ENCODE data around the gene B3GNT9.
"Not testable (repeated sequence)": the region's sequence is repeated elsewhere in the genome, so short reads cannot be mapped to it uniquely, and the experiment has no call there.

The B3GNT9 gene

GRCh38 chr16:67144943-67145342, 5.9 kb downstream of the B3GNT9 start:
- DNase-seq (no peak), ATAC-seq (replicated peaks) (no peak)
- H3K27me3 Mint-ChIP-seq: peaks cover 13 to 18% of the 10 kb centered on the region in 2 donors
- no peak overlapping the region for H3K27ac Mint-ChIP-seq
- no peaks in the 10 kb centered on the region for H3K9me3 Mint-ChIP-seq
- H3K4me3 Mint-ChIP-seq: no peak overlapping the region
- H3K4me1 Mint-ChIP-seq: peaks cover 0 to 3% of the 10 kb centered on the region in 2 donors
- H3K36me3 Mint-ChIP-seq: peaks cover 75 to 87% of the 10 kb centered on the region in 2 donors

DNA sequence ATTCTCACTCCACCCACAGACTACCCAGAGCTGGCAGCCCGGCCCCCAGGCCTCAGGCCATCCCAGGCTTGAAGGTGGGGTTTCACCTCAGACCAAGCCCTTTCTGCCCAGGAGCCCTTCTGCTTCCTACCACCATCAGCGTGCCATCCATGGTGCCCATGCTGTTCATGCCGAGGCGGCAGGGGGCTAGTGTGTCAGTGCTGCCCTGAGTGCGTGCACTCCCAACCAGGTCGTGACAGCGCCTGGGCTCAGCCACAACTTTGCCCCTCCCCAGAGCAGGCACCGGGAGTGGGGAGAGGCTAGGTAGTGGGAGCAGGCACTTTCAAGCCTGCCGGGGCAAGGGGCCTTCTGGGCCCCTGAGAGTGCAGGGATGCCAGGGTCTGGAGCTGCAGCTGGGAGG, 8.5 kb downstream of the B3GNT9 start:
- H3K36me3 Mint-ChIP-seq: peaks cover 61 to 78% of the 10 kb centered on the region in 2 donors
- no peaks in the 10 kb centered on the region for H3K27me3 Mint-ChIP-seq
- DNase-seq (no peak), ATAC-seq (replicated peaks) (no peak)
- H3K4me3 Mint-ChIP-seq: no peak overlapping the region
- no peak overlapping the region for H3K27ac Mint-ChIP-seq
- no peaks in the 10 kb centered on the region for H3K9me3 Mint-ChIP-seq
- H3K4me1 Mint-ChIP-seq: no peaks in the 10 kb centered on the region

- Mint-ChIP-seq H3K36me3 (peaks cover 56 to 75% of the 10 kb centered on the region in 2 donors), H3K27me3 (no peaks in the 10 kb centered on the region), H3K27ac (no peak overlapping the region), H3K4me3 (no peak overlapping the region), H3K9me3 (no peaks in the 10 kb centered on the region), H3K4me1 (no peaks in the 10 kb centered on the region)
- no peak for DNase-seq
- ATAC-seq (replicated peaks): no peak
Observed at GRCh38 chr16:67141391-67141790, 9.4 kb downstream of the B3GNT9 start.

DNA sequence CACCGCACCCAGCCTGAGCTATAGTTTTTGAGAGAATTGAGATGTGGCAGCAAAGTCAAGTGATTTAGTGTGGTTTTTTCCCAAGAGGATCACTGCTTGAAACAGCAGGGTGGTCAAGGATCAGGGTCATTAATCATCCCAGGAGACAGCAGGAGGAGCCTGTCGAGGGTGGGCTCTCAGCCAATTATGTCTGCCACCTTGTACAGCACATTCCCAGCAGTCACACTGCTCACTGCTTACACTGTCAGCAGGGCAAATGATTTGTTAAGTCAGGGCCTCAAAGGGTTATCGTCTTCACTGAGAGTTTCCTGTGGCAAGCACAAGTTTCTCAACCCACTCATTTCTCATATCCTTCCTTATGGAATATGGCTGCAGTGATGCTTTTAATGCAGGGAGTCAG, 13.2 kb downstream of the B3GNT9 start:
- Mint-ChIP-seq H3K9me3 (no peaks in the 10 kb centered on the region), H3K4me1 (no peaks in the 10 kb centered on the region), H3K4me3 (no peak overlapping the region), H3K36me3 (peaks cover 41 to 68% of the 10 kb centered on the region in 2 donors), H3K27ac (no peak overlapping the region), H3K27me3 (no peaks in the 10 kb centered on the region)
- DNase-seq: no peak
- ATAC-seq (replicated peaks): no peak

DNA sequence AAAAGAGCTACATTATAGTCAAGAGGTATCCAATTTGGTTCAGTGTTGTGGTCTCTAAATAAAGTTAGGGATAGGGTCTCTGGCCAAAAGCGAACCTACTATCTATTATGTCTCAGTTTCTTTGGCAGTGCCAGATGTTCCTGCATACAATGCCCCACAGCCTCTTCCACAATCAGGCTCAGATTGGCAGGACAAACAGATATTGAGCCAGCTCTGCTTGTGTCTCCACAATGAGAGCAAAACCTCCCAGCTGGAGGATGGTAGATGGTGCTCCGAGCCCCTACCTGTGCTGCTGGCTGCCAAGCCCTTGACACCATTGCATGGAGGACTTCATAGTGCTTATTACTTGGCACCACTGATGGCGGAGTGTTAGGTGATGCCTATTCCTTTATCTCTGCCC, 21.4 kb downstream of the B3GNT9 start:
- Mint-ChIP-seq H3K4me3 (no peak overlapping the region), H3K36me3 (peaks cover 36 to 58% of the 10 kb centered on the region in 2 donors), H3K27ac (no peak overlapping the region), H3K4me1 (no peaks in the 10 kb centered on the region), H3K9me3 (no peaks in the 10 kb centered on the region), H3K27me3 (no peaks in the 10 kb centered on the region)
- DNase-seq (no peak), ATAC-seq (replicated peaks) (no peak)

DNA sequence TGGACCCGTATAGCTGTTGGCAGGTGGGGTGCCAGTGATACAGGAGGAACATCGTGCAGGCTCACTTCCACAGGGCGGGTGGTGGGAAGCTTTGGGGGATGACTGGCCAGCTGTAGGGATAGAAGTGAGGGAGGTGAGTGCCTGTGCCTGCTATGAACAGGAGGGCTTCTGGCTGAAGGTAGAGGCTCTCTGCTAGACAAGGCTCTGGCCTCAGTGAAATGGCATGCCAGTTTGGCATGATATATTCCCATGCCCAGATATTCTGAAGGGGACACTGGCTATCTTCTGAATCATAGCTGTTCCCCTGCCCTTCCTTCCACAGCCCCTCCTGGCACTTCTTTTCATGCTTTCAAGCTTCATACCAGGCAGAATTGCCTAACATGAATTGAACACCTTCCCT, 21.9 kb downstream of the B3GNT9 start:
- ATAC-seq (replicated peaks) (no peak), DNase-seq (no peak)
- peaks cover 36 to 56% of the 10 kb centered on the region in 2 donors for H3K36me3 Mint-ChIP-seq
- H3K4me1 Mint-ChIP-seq: no peaks in the 10 kb centered on the region
- no peak overlapping the region for H3K27ac Mint-ChIP-seq
- no peaks in the 10 kb centered on the region for H3K27me3 Mint-ChIP-seq
- no peak overlapping the region for H3K4me3 Mint-ChIP-seq
- no peaks in the 10 kb centered on the region for H3K9me3 Mint-ChIP-seq

DNA sequence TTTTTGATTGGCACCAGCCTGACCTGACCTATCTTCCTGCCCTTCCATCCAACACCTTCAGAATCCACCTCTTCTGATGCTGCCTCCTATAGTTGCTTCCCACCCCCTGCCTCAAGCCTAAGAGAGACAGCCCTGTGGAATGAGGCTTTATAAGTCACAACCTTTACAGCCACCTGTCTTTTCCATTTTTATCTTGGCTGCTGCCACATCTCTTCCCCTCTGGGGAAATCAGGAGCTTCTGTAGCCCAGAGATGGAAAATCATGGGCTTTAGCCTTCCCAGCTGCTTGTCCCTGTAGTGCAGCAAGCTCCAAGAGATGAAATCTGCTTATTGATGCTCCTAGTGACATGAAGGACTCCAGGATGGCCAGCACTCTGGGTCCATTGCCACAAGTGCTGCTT, 22.4 kb downstream of the B3GNT9 start:
- DNase-seq (no peak), ATAC-seq (replicated peaks) (no peak)
- H3K27ac Mint-ChIP-seq: no peak overlapping the region
- no peak overlapping the region for H3K4me3 Mint-ChIP-seq
- peaks cover 38 to 58% of the 10 kb centered on the region in 2 donors for H3K36me3 Mint-ChIP-seq
- H3K4me1 Mint-ChIP-seq: no peaks in the 10 kb centered on the region
- H3K27me3 Mint-ChIP-seq: no peaks in the 10 kb centered on the region
- H3K9me3 Mint-ChIP-seq: no peaks in the 10 kb centered on the region

GRCh38 chr16:67122799-67123198, 28.0 kb downstream of the B3GNT9 start:
- H3K27me3 Mint-ChIP-seq; DNase-seq; H3K4me1 Mint-ChIP-seq; H3K9me3 Mint-ChIP-seq; H3K4me3 Mint-ChIP-seq; ATAC-seq (replicated peaks); H3K27ac Mint-ChIP-seq: not testable (repeated sequence)
- H3K36me3 Mint-ChIP-seq: peaks cover 28 to 48% of the 10 kb centered on the region in 2 donors

- Mint-ChIP-seq H3K4me3 (no peak overlapping the region), H3K9me3 (no peaks in the 10 kb centered on the region), H3K4me1 (peaks cover 8 to 9% of the 10 kb centered on the region in 2 donors), H3K36me3 (peaks cover 20 to 43% of the 10 kb centered on the region in 2 donors), H3K27ac (no peak overlapping the region), H3K27me3 (no peaks in the 10 kb centered on the region)
- no peak for DNase-seq
- no peak for ATAC-seq (replicated peaks)
Observed at GRCh38 chr16:67120025-67120424, 30.8 kb downstream of the B3GNT9 start.

GRCh38 chr16:67117716-67118115, 33.1 kb downstream of the B3GNT9 start:
- Mint-ChIP-seq H3K9me3 (no peaks in the 10 kb centered on the region), H3K27me3 (no peaks in the 10 kb centered on the region), H3K4me1 (peaks cover 13 to 17% of the 10 kb centered on the region in 2 donors), H3K36me3 (peaks cover 14 to 38% of the 10 kb centered on the region in 2 donors), H3K4me3 (no peak overlapping the region), H3K27ac (no peak overlapping the region)
- ATAC-seq (replicated peaks) (no peak), DNase-seq (no peak)

GRCh38 chr16:67116388-67117311, 34.1 kb downstream of the B3GNT9 start:
- ATAC-seq (replicated peaks) (no peak), DNase-seq (no peak)
- no peaks in the 10 kb centered on the region for H3K27me3 Mint-ChIP-seq
- H3K36me3 Mint-ChIP-seq: peaks cover 17 to 40% of the 10 kb centered on the region in 2 donors
- peak overlapping the region; percentile 15 for H3K27ac Mint-ChIP-seq
- H3K9me3 Mint-ChIP-seq: no peaks in the 10 kb centered on the region
- peaks cover 20 to 27% of the 10 kb centered on the region in 2 donors for H3K4me1 Mint-ChIP-seq
- no peak overlapping the region for H3K4me3 Mint-ChIP-seq

DNA sequence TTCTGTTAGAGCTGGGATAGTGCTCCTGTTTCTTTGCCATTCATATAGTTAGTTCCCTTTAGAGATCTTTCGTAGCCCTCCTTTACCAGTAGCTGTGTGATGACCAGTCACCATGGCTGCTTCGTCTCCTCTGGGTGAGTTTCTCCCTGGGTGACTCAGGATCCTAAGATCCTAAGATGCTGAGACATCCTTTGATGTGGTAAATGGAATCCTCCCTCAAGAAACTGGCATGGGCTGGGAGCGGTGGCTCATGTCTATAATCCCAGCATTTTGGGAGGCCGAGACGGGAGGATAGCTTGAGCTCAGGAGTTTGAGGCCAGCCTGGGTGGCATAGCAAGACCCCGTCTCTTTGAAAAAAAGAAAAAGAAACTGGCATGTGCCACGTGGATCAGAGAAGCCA, 35.2 kb downstream of the B3GNT9 start:
- no peak overlapping the region for H3K4me3 Mint-ChIP-seq
- H3K27ac Mint-ChIP-seq: no peak overlapping the region
- no peaks in the 10 kb centered on the region for H3K9me3 Mint-ChIP-seq
- H3K27me3 Mint-ChIP-seq: no peaks in the 10 kb centered on the region
- no peak for ATAC-seq (replicated peaks)
- peaks cover 17 to 40% of the 10 kb centered on the region in 2 donors for H3K36me3 Mint-ChIP-seq
- H3K4me1 Mint-ChIP-seq: peaks cover 28 to 37% of the 10 kb centered on the region in 2 donors
- DNase-seq: no peak

DNA sequence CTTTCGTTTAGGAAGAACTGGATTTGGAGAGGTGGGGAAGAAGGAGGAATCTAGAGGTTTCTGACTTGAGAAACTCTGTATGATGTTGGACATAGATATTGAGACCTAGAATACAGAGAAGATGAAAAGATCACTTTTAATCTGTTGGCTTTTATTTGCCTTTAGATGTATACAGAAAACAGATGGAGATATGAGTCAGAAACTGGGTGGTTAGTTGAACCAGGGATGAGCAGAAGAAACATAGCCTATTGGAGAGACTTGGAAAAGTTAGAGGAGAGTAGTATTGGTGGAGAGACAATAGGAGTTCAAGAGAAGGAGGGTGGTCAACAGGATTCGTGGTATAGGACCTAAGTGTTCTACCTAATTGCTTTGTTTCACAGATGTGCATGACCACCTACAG, 36.0 kb downstream of the B3GNT9 start:
- no peak overlapping the region for H3K4me3 Mint-ChIP-seq
- H3K36me3 Mint-ChIP-seq: peaks cover 17 to 32% of the 10 kb centered on the region in 2 donors
- peaks cover 28 to 42% of the 10 kb centered on the region in 2 donors for H3K4me1 Mint-ChIP-seq
- H3K27ac Mint-ChIP-seq: no peak overlapping the region
- H3K9me3 Mint-ChIP-seq: no peaks in the 10 kb centered on the region
- DNase-seq (no peak), ATAC-seq (replicated peaks) (no peak)
- H3K27me3 Mint-ChIP-seq: no peaks in the 10 kb centered on the region

DNA sequence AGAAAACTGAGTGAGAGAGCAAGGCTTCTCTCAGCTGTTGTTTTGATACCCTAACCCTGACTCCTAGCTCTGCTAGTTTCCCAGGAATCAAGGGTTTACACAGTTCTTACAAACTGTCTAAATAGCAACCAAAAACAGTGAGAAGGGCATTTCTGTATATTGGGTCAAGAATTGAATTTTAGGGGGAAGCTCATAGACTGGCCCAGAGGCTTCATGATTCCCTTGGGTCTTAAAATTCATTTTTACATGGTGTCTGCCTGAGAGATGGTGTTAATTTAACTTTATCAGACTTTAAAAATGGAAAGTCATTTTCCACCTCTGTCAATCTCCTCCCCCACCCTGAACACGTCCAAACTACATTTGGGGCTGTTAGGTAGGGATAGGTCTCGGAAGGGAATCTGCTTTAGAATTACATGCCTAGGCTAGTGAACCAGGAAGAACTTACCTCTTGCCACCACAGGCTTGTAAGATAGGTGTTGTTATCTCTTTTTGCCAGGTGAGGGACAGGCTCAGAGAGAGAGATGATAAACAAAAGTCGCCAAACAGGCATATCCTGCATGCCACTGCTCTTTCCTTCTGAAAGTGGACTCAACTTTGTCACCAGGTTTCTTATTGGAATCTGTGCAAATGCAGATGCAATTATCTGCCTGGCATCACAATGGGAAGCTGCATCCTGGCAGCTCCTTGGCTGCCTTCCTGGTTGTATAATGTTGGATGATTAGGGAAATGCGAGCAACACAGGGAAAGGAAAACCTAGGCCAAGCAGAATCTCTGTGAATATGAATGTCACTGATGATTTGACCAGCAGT, 38.0 kb downstream of the B3GNT9 start:
- H3K4me1 Mint-ChIP-seq: peaks cover 32 to 49% of the 10 kb centered on the region in 2 donors
- H3K4me3 Mint-ChIP-seq: no peak overlapping the region
- ATAC-seq (replicated peaks): no peak
- no peaks in the 10 kb centered on the region for H3K27me3 Mint-ChIP-seq
- peaks cover 11 to 27% of the 10 kb centered on the region in 2 donors for H3K36me3 Mint-ChIP-seq
- no peak for DNase-seq
- no peak overlapping the region for H3K27ac Mint-ChIP-seq
- no peaks in the 10 kb centered on the region for H3K9me3 Mint-ChIP-seq
